Transverse colon (tissue), 4 donors: ENCODE data around the gene TBCK. TPM values are rescaled to one million over a fixed set of nuclear protein-coding genes. Genes with fewer than 3 reads are reported as not detected.

Experiments used
- DNase-seq: peaks from one replicate; pipeline ENCODE4 v3.0.0-alpha.2; 2019
- H3K27ac ChIP-seq, 4 donors: fragments of 200-600 bp; sonication (generic); 2 replicates each; pipeline ENCODE4 v1.5.1; 2016 to 2018; ENCODE audit warnings: inconsistent platforms in 4 of 4
- H3K27me3 ChIP-seq: fragments of 200-600 bp; sonication (generic); 2 replicates; pipeline ENCODE4 v1.5.1; 2017; ENCODE audit warnings: inconsistent platforms
- H3K36me3 ChIP-seq, 4 donors: fragments of 200-600 bp; sonication (generic); 2 replicates each; pipeline ENCODE4 v1.5.1; 2017 to 2019; ENCODE audit warnings: inconsistent platforms in 4 of 4
- H3K4me1 ChIP-seq, 4 donors: fragments of 200-600 bp; sonication (generic); 2 replicates each; pipeline ENCODE4 v1.5.1; 2017 to 2020; ENCODE audit warnings: inconsistent platforms in 4 of 4
- H3K4me3 ChIP-seq, 4 donors: fragments of 200-600 bp; sonication (generic); 1 replicate in 1 of 4; 2 replicates in 3 of 4; pipeline versions ENCODE4 v1.5.1 to v1.6.1; 2017 to 2019; ENCODE audit warnings: inconsistent platforms in 4 of 4
- H3K9me3 ChIP-seq, 2 donors: fragments of 200-600 bp; sonication (generic); 2 replicates each; pipeline ENCODE4 v1.5.1; 2017 to 2019; ENCODE audit warnings: inconsistent platforms in 2 of 2
- CTCF ChIP-seq, 5 experiments: fragments of 200-600 bp in 3 of 5; fragments of 450-650 bp in 2 of 5; sonication (generic) in 3 of 5; IDR thresholded peaks; 1 replicate in 2 of 5; 2 replicates in 3 of 5; pipeline ENCODE4 v1.5.1; 2016 to 2017; ENCODE audit warnings: antibody characterized with exemption in 5 of 5, inconsistent platforms in 3 of 5, mild to moderate bottlenecking in 2 of 5, moderate library complexity in 1 of 5
- EP300 ChIP-seq: sonication (generic); formaldehyde crosslinking; IDR thresholded peaks from one replicate; pipeline ENCODE4 v1.6.1; 2017; ENCODE audit warnings: antibody characterized with exemption, low read depth
- POLR2A ChIP-seq: fragments of 450-650 bp; IDR thresholded peaks from one replicate; pipeline ENCODE4 v1.6.1; 2016; ENCODE audit warnings: antibody characterized with exemption, mild to moderate bottlenecking, moderate library complexity
- POLR2AphosphoS5 ChIP-seq, 3 donors: sonication (generic); formaldehyde crosslinking; IDR thresholded peaks; one replicate each; pipeline ENCODE4 v1.6.1; 2016; ENCODE audit warnings: antibody characterized with exemption in 3 of 3
- WGBS, 2 donors: methylation state at CpG; one replicate each; pipeline ENCODE4 v1.1.5; 2018; ENCODE audit warnings: low coverage in 1 of 2; 5-methylcytosine and 5-hydroxymethylcytosine counted together
- in situ Hi-C, 4 donors: fragments of 200-750 bp; cut with MboI; loops; one replicate each; pipeline versions ENCODE4 v1.15.0 to v1.15.1; 2017; ENCODE audit warnings: low sequenced_read_pairs in 3 of 4, low pct_ligation_motif_present in 1 of 4, low pct_unique_long_range_greater_than_20kb in 1 of 4
- intact Hi-C: fragments of 100-400 bp; cut with DNase I; formaldehyde crosslinking; loops from one replicate; pipeline ENCODE4 v1.15.1; 2023; ENCODE audit warnings: low total_unique reads
- total RNA-seq, 4 donors: library from RNA; depleted of rRNA; stranded (reverse); fragments of >200 nt; gene quantifications; one replicate each; pipeline ENCODE4 v1.1.0, GENCODE V29; 2016

Gene TBCK
- total RNA-seq, 4 donors from 2014 or later, result 31.0 to 82.7 (median 51.4) TPM

GRCh38 chr4:106266201-106266600 lies 49.8 kb downstream of the TBCK start:
- H3K27me3 ChIP-seq, result no peaks in the 10 kb centered on the region
- no peak overlapping the region for H3K27ac ChIP-seq
- in situ Hi-C loops, result no loop called here
- no peak overlapping the region for H3K4me3 ChIP-seq
- peaks cover 0 to 19% (median 3%) of the 10 kb centered on the region in 4 donors for H3K4me1 ChIP-seq
- DNase-seq, result no peak
- H3K9me3 ChIP-seq, result no peaks in the 10 kb centered on the region
- no peaks in the 10 kb centered on the region for H3K36me3 ChIP-seq
- intact Hi-C loops, result no loop called here
- no peak for TF ChIP-seq POLR2AphosphoS5 (IDR thresholded peaks at IDR 0.05)
- TF ChIP-seq EP300, result no peak
- TF ChIP-seq CTCF (IDR thresholded peaks at IDR 0.05), result peak; percentile 18 to 36 (median 34)

- peaks cover 0 to 19% (median 3%) of the 10 kb centered on the region in 4 donors for H3K4me1 ChIP-seq
- DNase-seq, result no peak
- H3K36me3 ChIP-seq, result no peaks in the 10 kb centered on the region
- peak overlapping the region in 3 of 4 donors; percentile 10 to 56 (median 12) for H3K27ac ChIP-seq
- 50 to 60% methylated on average over 4 of the region's 4 CpGs for WGBS, 2 donors
- peak in 1 of 3 donors; percentile 11 for TF ChIP-seq POLR2AphosphoS5 (IDR thresholded peaks at IDR 0.05)
- no peak for TF ChIP-seq CTCF (IDR thresholded peaks at IDR 0.05)
- no peaks in the 10 kb centered on the region for H3K9me3 ChIP-seq
- intact Hi-C loops, result no loop called here
- in situ Hi-C loops, result no loop called here
- no peak overlapping the region for H3K4me3 ChIP-seq
- no peaks in the 10 kb centered on the region for H3K27me3 ChIP-seq
Observed at GRCh38 chr4:106264331-106264728, 51.7 kb downstream of the TBCK start.

- H3K36me3 ChIP-seq, result no peaks in the 10 kb centered on the region
- H3K27me3 ChIP-seq, result no peaks in the 10 kb centered on the region
- no peak for DNase-seq
- WGBS, 2 donors, result 91 to 96% methylated on average over 2 of the region's 2 CpGs
- H3K9me3 ChIP-seq, result no peaks in the 10 kb centered on the region
- intact Hi-C loops, result no loop called here
- H3K27ac ChIP-seq, result peak overlapping the region in 3 of 4 donors; percentile 10 to 56 (median 12)
- H3K4me1 ChIP-seq, result peaks cover 0 to 19% (median 3%) of the 10 kb centered on the region in 4 donors
- H3K4me3 ChIP-seq, result no peak overlapping the region
- no peak for TF ChIP-seq CTCF (IDR thresholded peaks at IDR 0.05)
- TF ChIP-seq POLR2AphosphoS5 (IDR thresholded peaks at IDR 0.05), result no peak
- no peak for TF ChIP-seq POLR2A
- TF ChIP-seq EP300, result no peak
- in situ Hi-C loops, result no loop called here
Observed at GRCh38 chr4:106263594-106264330, 52.2 kb downstream of the TBCK start.

GRCh38 chr4:106261980-106262379 lies 54.0 kb downstream of the TBCK start:
- no peak overlapping the region for H3K27ac ChIP-seq
- H3K36me3 ChIP-seq, result no peaks in the 10 kb centered on the region
- in situ Hi-C loops (no loop called here), intact Hi-C loops (no loop called here)
- no peak for DNase-seq
- no peaks in the 10 kb centered on the region for H3K27me3 ChIP-seq
- H3K4me1 ChIP-seq, result peaks cover 0 to 19% (median 3%) of the 10 kb centered on the region in 4 donors
- no peak overlapping the region for H3K4me3 ChIP-seq
- no peaks in the 10 kb centered on the region for H3K9me3 ChIP-seq
- WGBS, 2 donors, result 71% methylated on average over 2 of the region's 2 CpGs
- TF ChIP-seq EP300, result no peak
- TF ChIP-seq CTCF (IDR thresholded peaks at IDR 0.05), result no peak
- no peak for TF ChIP-seq POLR2A
- TF ChIP-seq POLR2AphosphoS5 (IDR thresholded peaks at IDR 0.05), result no peak
